ENCODE results near the gene TMEM31.
A peak's percentile ranks its signal among the peaks of the same experiment; 100 is the strongest.

Gene TMEM31, protein sequence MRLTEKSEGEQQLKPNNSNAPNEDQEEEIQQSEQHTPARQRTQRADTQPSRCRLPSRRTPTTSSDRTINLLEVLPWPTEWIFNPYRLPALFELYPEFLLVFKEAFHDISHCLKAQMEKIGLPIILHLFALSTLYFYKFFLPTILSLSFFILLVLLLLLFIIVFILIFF

DNA sequence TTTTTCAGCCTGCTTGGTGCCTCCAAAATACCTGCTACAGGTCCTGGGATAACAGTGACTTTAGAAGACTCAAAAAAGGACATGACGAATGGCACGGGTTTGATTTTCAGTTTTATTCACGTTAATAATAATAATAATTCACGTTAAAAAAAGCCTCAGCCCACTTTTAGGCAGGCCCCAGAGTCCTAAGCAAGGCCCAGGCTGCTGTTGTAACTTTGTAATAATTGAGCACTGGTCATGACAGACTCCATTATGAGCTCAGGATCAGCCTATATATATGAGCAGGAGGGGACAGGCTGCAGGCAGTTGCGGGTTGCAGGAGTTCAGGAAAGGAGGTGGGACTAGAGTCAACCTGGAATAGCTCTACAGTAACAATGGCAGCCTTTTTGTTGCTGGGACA is at the start of gene TMEM31:
Gene TMEM31, plus strand, starts transcription at position 301 of the 400 bp plus-strand sequence. CDS start 1,350 bp downstream, outside the sequence.
- DNase-seq (ENCODE audit: low read depth in 3 of 3, low spot score in 1 of 3): no peak

DNA sequence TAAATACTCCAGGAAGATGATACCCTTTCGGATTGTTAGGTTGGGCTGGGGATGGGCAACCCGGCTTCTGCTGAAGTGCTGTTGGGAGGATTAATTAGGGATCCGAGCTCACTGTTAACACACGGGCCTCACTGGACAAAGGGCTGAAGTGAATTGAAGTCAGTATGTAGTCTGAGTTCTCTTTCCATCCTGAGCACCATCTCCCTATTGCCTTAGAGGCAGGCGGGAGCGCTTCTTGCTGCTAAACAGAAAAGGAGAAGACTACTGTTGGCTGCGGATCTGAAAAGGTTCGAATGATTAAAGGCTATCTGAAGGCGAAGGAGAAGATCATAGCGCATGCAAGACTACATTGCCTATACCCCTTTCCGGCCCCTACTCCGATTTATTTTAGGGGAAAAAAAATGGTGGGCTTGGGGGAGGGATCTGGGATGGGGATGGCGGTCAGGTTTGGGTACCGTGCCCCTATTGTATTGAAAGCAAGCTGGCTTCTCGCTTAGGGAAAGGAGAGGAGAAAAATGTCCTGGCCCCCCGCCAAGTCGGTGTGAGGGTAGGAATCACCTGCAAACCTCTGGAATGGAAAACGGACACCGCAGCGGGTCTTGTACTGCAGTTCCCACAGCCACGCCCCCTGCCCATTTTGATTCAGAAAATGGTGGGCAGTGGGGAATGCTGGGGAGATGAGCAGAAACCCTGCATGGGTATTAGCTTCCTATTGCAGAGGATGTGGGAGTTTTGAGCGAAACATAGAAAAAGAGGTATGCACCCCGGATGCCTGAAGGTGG is 46.5 kb upstream of the TMEM31 start:
- no peak for DNase-seq (ENCODE audit: low read depth in 3 of 3, low spot score in 1 of 3)

DNA sequence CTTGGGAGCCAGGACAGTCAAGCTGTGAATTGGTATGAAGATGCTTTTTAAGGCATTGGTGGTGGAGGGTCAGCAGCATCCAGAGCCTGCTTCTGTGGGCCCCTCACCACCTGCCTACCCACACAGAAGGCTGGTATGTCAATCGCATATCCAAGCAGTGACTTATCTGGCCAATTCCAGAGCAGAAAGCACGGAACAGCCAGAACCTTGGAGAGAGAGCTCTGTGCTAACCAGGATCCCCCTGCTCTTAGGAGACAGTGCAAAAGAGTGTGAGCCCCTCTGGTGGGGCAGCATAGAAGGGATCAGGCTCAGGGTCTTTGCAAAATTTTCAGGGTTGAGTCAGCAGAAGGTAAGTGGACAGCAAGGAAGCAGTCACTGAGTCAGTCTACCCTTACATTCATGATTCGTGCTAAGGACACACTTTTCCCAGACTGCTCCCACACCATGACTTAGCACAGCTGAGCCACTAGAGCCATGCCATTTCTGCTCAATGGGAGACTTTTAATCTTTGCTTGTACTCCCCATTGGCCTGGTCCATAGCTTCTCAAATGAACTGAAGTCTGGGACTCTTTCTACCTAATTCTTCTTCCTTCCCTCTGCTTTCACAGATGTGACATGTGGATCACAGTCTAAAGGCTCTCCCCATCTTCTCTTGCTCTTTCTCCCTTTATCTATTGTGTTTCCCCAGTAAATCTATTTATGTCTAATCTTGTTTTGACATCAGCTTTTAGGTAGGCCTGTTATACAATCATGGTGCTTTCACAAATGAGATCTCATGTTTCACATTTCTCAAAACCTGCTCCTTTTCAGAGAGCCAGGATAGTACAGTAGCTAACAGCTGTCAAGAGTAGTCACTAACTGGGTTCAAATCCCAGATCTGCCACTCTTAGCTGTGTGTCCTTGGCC is 44.3 kb upstream of the TMEM31 start:
- no peak for DNase-seq (ENCODE audit: low read depth in 3 of 3, low spot score in 1 of 3)

DNA sequence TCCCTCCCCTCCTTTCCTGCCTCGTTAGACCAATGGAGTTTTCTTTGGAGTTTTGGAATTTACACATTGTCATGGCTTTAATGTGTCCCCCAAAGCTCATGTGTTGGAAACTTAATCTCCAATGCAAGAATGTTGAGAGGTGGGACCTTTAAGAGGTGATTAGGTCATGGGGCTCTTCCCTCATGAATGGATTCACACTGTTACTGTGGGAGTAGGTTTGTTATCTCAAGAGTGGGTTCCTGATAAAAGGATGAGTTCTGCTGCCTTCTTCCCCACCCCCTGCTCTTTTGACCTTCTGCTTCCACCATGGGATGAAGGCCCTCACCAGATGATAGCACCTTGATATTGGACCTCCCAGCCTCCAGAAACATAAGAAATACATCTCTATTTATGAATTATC is 41.0 kb upstream of the TMEM31 start:
- DNase-seq (ENCODE audit: low read depth in 3 of 3, low spot score in 1 of 3): no peak

DNA sequence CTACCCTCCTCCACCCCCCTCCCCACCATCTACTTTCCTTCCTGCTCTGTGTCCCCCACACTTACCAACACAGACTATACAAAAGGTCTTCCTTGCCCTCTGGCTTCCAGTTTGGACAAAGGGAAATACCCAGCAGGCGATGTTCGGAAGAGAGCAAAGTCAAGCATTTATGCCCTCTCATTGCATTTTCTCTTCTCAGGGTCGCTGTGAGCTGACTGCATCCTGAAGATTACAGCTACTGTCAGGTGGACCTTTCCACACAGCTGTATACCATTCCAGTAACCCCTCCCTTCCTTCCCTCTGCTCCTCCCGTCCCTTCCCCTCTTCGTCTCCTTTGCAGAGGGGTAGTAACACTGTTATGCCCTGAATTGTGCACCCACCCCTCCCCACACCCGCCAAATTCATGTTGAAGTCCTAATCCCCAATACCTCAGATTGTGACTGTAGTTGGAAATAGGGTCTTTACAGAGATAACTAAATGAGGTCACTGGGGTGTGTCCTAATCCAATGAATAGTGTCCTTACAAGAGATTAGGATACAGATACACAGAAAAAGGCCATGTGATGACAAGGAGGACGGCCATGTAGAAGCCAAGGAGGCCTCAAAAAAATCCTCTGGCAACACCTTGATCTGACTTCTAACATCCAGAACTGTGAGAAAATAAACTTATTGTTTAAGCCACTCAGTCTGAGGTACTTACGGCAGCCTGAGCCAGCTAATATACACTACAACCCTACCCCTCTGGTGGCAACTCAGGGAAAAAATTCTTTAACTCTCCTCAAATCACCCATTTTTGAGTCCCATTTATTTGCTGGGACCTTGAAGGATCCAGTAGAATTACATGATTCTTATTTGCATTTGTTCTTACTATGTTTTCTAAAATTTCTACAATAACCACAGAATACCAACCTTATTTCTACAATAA is 35.9 kb upstream of the TMEM31 start:
- no peak for DNase-seq (ENCODE audit: low read depth in 3 of 3, low spot score in 1 of 3)

DNA sequence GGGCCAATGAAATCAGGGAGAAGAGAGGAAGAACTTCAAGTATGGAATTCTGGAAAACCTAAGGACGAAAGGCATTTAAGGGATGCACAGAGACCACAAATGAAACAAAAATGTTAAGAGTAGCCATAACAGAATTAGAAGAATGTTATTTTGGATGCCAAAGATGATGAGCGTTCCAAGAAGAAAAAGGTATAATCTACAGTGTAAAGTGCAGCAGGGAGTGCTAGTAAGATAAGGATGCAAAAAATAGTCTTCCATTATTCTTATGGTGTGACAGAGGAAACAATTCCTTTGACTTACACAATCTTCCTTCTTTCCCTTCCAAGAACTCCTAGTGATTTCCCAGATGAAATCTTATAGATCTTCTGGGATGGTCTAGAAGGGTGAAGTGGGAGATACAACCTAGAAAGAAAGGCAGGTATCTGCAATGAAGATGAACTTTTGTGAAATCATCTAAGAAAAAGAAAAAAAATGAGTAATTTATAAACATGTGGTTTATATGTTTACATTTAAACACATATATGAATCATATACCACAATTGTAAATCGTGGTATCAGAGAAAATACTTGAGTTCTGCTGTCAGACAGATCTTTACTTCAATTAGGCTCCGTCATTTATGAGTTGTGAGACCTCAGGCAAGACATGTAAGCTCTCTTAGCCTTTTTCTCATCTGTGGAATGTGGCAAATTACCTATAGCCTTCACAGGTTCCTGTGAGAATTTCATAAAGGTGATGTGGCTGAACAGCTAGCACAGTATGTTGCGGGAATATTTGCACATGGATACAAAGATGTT is 32.3 kb upstream of the TMEM31 start:
- no peak for DNase-seq (ENCODE audit: low read depth in 3 of 3, low spot score in 1 of 3)

DNA sequence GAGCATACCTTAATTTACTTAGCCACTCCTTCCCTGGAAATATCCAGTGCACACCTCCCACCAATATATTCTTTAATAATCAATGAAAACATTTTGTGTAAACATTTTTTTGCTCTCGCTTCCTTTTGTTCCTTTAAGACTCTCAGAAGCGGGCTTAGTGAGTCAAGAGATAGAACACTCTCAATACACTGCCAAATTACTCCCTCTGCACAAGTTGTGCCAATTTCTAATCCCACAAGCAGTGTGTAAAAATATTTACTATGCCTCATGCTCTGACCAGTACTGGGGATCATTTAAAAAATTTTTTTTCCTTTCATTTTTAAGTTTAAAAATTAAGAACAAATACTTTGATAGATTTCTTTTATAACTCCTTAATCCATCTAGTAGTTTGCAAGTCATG is 29.3 kb upstream of the TMEM31 start:
- no peak for DNase-seq (ENCODE audit: low read depth in 3 of 3, low spot score in 1 of 3)

DNA sequence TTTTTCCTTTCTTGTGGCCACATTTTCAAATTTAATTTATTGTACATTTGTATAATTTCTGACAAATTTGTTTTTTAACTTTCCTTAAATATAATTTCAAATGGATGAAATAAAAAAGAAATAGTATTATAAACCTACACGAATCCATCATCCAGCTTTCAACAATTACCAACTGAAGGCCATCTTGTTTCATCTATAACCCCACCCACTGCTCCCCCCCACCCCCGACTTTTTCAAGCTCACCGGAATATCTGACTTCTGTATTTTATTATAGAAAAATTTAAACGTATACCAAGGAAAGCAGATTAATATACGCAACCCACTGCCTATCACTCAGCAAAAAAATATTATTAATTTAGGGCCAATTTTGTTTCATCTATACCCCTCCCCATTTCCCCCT is 25.3 kb upstream of the TMEM31 start:
- DNase-seq (ENCODE audit: low read depth in 3 of 3, low spot score in 1 of 3): no peak

DNA sequence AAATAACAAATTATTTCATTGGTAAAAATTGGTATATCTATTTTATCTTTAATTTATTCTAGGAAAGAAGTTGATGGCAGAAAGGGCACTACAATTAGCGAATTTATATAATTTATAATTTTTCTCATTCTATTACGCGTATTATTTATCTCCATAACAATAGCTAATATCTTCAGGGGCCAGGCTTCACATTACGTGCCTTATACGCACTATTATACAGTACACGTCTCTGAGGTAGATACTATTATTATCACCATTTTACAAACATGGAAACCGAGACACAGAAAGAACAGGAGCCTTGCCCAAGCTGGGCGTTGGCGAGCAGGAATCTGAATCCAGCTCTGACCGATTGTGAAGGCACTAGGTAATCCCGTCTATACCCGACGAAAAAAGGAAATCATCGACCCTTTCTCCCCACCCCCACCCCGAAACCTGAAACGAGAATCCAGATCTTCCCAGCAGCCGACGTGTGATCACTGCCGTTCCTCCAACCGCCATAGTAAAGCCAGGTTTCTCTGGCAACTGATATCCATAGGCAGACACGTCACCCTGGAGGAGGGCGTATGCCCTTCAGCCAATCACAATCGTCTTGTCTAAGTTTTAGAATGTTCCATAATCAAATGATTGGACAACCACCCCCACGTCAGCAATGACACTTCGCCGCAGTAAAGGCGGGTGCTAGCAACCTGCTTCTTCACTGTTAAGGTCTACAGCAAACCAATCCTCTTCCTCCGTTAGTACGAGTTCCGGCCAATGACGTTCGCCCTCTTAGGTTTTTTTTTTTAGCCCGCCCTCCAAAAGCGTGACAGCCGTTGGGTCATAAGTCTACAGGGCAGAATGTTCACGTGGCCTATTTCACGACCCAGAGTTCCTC is 24.3 kb upstream of the TMEM31 start, which contains the start of gene MORF4L2:
Gene MORF4L2, minus strand, starts transcription at position 501 of the 874 bp plus-strand sequence. CDS start 9,672 bp downstream, outside the sequence.
- DNase-seq (ENCODE audit: low read depth in 3 of 3, low spot score in 1 of 3): peak; percentile 50 to 69 (median 66)

DNA sequence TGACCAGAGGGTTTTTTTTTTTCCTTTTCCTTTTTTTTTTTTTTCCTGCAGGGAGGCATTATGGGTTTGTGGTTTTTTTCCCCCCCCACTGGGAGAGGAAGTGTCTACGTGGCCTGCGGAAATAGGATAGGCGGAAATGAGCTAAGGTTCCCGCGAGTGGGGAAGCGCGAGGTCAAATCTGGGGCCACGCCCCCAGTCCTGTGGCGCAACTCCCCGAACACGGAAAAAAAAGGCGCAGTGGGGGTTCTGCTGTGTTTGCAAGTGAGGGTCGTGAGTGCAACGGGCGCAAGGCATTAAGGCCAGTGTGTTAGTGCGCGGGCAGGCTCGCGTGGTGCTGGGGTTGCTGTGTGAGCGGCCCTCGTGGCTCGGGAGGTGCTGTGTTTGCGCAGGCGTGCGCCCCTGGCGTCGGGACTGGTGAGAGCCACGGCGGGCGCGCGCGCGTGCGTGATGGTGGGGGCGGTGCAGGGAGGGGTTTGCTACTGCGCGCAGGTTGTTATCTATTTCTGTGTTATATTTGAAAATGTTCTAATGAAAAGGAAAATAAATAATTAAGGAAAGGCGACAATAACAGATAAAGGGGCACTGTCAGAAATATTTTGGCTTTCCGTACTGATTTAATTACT is 23.5 kb upstream of the TMEM31 start:
- DNase-seq (ENCODE audit: low read depth in 3 of 3, low spot score in 1 of 3): peak; percentile 53 to 74 (median 69)

DNA sequence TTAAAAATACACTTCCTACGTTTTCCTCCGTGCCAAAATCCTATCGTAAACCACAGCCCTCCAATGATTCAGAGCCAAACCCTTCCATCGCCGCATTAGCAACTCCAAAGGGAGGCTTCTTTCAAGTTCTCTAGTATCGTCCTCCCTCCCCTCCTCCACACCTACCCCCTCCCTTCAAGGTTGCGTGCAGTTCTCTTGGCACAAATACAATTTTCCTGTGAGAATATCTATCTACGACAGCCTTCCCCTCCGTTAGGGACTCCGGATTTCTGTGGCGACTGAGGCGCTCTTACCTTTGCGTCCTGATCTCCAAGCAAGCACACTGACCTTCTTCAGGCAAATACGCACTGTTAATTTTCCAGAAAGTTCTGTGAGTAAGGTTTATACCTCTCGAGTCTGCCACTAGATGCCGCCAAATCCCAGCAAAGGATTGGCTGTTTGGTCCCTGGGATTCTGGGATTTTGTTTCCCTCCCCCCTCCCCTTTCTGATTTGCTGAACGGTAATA is 23.0 kb upstream of the TMEM31 start:
- peak; percentile 0 to 12 (median 9) for DNase-seq (ENCODE audit: low read depth in 3 of 3, low spot score in 1 of 3)

DNA sequence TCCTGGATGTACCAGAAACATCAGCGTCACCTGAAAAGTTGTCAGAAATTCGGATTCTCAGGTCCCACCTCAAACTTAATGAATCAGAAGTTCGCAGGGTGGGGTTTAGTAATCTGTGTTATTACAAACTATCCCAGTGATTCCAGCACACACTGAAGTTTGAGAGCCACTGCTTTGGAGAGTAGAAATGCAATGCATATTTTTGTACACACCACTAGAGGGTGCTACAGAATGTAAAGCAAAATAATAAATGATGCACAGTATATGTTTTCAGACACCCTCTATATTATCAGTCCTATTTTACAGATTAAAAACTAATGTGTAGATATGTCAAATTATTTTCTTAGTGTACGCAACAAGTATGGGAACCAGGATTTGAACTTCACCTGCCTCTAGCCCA is 21.8 kb upstream of the TMEM31 start:
- no peak for DNase-seq (ENCODE audit: low read depth in 3 of 3, low spot score in 1 of 3)

DNA sequence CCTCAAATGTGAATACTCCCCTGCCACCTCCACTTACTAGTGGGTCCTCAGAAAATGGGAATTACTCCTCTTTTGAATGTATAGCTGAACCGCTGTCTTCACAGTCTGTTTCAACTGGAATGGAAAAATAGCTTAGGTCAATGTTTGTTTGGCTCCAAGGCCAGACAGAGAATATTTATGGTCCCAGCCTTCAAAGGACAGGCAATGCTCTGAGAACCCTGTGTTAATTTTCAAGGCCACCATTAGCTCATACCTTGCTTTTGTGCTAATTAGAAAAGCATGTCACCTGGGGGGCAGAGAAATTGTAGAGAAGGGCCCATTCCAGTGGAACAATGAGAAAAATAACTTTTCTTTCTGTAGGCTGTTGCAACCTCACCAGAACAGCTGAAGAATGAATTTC is 19.6 kb upstream of the TMEM31 start:
- no peak for DNase-seq (ENCODE audit: low read depth in 3 of 3, low spot score in 1 of 3)

DNA sequence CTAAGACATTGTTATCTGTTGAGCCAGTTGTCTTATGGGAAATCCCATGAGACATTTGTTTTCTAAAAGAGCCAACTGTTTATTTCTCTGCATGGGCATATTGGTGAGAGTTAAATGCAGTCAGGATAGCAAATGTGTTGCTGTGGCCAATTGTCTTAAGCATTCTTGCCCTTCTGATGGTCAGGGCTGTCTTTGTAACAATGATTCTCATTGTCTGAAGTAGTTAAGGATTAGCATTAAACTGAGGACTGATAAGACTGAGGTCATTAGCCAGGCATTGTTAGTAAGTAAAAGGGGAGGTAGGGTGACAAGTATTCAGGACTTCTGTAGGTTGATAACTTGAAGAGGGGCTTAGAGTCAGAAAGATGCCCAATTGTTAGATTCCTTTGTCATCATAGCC is 13.0 kb upstream of the TMEM31 start:
- DNase-seq (ENCODE audit: low read depth in 3 of 3, low spot score in 1 of 3): no peak

DNA sequence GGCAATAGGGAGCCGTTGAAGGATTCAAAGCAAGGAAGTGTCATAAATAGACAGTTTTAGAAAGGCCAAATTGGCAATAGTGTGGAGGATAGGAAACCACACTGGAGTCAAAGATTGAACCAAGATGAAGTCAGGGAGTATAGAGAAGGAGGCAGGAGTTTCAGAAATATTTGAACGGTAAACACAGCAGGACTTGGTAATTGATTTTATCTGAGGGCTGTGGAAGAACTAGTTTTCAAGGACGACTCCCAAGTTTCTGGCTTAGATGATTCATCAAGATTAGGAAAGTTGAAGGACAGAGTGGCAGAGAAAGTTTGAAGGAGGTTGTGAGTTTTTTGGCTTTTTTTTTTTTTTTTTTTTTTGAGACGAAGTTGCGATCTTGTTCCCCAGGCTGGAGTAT is 11.5 kb upstream of the TMEM31 start:
- no peak for DNase-seq (ENCODE audit: low read depth in 3 of 3, low spot score in 1 of 3)

DNA sequence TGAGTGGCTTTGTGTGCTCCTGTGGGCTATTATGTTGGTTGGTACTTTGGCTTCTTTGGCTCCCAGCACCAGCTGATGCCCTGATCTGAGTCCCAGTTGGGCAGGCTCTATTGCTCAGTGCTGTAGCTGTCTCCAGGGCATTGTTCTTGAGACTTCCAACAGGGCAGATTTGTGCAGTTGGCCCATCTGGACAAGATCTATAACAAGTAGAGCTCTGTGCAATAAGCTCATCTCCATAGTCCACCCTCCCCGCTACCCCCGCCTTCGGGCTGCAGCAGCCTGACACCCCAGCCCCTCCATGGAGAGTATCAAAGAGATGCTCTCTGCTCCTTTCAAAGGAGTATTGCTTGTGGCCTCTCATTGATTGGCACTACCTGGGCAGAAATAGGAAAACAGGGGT is 5.8 kb upstream of the TMEM31 start:
- no peak for DNase-seq (ENCODE audit: low read depth in 3 of 3, low spot score in 1 of 3)

DNA sequence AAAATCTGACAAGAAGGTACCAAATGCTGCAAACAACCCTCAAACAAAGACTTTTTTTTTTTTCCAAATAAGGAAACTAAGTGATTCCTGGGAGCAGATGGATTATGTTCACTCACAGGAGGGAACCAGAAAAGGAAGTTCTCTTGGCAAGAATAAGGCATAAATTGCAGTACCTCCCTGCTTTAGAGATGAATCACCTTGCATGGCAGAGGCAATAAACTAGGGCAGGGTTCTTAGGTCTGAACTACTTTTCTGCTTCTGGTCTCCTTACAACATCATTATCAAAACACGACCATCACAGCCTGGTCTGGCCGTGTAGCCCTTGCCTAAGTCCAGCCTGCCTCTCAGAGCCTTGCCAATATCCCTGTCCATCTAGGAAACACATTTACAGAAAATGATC is 6.3 kb downstream of the TMEM31 start:
- no peak for DNase-seq (ENCODE audit: low read depth in 3 of 3, low spot score in 1 of 3)

DNA sequence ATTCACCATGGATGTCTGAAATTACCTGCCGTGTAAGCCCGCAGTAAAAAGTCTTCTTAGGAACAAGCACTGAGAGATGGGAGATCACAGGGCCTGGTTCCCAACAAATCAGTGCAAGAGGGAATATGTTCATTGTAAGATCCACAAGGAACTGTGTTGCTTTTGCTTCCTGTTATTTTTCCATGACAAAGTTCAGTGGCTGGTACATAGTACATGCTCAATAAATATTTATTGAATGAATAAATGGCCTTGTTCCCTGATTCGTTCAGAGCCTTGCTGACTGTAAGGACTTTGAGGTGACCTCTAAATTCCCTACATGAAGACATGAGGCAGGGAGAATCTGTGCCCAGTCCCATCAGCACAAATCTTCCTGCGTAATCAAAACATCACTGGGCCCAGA is 7.4 kb downstream of the TMEM31 start:
- DNase-seq (ENCODE audit: low read depth in 3 of 3, low spot score in 1 of 3): no peak

Data from stimulated activated CD4-positive, alpha-beta T cell treated with anti-CD3 and anti-CD28 coated beads, TNF-alpha, amount 100 ng/mL, for 1 hour (primary cell).